GM21825 (cell line): Measurements from ENCODE around the gene VPS37C.
"Not testable (repeated sequence)": the region's sequence is repeated elsewhere in the genome, so short reads cannot be mapped to it uniquely, and the experiment has no call there.

Source experiments
- ATAC-seq: cut with Tn5 transposase; IDR thresholded peaks from one replicate; pipeline ENCODE4 v1.9.1; 2021; ENCODE audit warnings: mild to moderate bottlenecking, moderate library complexity; ENCODE audit not compliant: unreplicated experiment

The VPS37C gene

GRCh38 chr11:61102667-61103571, 58.3 kb downstream of the VPS37C start:
- no peak for ATAC-seq

DNA sequence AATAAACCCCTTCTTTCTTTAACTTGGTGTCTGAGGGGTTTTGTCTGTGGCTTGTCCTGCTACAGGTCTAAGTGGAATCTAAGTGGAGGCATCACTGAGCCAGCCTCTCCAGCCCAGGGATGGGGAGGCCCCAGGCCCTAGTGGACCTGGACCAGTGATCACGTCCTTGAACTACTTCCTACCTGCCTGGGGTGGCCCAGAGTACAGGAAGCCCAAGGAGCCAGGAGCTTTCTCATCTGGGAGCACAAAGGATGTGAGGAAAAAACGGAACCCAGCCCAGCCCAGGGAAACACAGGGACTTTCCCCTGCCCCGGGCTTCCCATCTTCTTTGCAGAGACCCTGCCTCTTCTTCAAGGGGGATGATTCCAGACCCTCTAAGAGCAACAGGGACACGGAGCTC, 62.4 kb downstream of the VPS37C start:
- no peak for ATAC-seq

DNA sequence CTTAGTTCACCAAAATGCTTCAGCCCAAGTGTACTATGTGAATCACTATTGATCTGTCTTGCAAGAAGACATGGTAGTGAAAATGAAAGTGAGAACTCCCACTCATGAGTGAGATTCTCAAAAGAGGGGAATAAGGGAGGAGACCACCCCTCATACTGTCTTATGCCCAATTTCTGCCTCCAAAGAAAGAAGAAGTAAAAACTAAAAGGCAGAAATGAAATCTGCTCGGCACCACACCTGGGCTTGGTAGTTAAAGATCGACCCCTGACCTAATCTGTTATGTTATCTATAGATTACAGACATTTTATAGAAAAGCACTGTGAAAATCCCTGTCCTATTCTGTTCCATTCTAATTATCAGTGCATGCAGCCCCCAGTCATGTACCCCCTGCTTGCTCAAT, 63.0 kb downstream of the VPS37C start:
- not testable (repeated sequence) for ATAC-seq

- ATAC-seq, result no peak
Measured at GRCh38 chr11:61095021-61095420, 66.2 kb downstream of the VPS37C start.

DNA sequence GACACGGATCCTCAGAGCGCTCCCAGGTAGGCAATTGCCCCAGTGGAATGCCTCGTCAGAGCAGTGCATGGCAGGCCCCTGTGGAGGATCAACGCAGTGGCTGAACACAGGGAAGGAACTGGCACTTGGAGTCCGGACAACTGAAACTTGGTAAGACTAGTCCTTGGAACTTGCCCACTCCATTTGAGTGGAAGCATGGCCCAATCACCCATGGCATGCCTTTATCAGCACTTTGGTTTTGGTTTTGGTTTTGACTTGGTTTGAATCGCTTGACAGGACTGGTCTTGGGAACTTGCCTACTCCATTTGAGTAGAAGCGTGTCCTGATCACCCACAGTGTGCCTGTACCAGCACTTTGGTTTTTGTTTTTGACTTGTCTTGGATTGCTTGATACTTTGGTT, 67.1 kb downstream of the VPS37C start:
- not testable (repeated sequence) for ATAC-seq

DNA sequence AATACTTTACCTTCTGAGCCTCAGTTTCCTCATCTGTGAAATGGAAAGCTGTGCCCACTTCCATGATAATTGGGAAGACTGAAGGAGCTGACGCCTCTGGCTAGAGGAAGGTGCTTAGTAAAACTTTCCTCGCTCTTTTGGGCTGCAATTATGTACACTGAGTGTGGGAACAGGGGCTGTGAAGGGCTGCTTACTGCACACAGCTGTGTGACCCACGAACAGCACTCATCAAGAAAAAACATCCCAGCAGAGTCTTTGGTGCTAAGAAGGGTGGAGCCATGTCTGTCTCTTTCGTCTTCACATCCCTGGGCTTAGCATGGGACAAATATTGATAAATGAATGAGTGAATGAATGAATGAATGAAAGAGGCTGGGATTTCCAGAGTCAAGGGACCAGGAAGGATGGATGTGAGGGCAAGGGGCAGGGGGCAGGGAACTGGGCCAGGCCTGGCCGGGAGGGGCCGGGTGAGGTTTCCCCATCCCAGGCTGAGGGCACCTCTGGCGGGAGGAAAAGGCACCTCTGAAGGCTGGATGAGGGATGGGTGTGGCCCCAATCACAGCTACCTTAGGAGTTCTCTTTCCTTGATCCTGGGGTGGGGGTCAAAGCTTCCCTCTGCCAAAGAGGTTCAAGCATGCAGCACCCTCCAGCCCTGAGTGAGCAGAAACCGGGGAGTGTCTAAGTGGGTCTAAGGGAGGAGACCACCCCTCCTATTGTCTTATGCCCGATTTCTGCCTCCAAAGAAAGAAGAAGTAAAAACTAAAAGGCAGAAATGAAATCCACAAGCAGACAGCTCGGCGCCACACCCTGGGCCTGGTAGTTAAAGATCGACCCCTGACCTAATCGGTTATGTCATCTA, 68.1 kb downstream of the VPS37C start:
- ATAC-seq, result no peak

DNA sequence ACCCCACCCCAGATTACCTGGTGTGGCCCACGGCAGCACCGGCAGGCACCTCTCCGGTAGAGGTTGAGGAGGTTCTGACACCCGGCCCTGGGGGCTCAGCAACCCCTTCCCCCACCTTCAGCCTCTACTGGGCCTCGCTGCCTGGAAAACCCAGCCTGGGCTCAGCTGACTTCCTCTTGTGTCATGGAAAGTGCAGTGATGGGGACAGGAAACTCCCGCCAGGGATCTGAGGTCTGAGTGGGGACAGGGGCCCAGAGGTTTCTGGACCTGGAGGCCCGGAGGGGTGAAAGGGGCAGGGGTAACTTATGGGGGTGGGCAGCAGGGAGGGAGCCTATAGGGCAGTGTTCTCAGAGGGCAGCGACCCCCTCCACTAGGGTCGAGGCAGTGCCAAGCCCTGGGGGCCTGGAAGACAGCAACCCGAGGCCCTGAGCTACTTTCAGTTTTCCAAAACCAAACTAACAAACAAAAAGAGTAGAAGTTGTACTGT, 68.9 kb downstream of the VPS37C start:
- no peak for ATAC-seq

DNA sequence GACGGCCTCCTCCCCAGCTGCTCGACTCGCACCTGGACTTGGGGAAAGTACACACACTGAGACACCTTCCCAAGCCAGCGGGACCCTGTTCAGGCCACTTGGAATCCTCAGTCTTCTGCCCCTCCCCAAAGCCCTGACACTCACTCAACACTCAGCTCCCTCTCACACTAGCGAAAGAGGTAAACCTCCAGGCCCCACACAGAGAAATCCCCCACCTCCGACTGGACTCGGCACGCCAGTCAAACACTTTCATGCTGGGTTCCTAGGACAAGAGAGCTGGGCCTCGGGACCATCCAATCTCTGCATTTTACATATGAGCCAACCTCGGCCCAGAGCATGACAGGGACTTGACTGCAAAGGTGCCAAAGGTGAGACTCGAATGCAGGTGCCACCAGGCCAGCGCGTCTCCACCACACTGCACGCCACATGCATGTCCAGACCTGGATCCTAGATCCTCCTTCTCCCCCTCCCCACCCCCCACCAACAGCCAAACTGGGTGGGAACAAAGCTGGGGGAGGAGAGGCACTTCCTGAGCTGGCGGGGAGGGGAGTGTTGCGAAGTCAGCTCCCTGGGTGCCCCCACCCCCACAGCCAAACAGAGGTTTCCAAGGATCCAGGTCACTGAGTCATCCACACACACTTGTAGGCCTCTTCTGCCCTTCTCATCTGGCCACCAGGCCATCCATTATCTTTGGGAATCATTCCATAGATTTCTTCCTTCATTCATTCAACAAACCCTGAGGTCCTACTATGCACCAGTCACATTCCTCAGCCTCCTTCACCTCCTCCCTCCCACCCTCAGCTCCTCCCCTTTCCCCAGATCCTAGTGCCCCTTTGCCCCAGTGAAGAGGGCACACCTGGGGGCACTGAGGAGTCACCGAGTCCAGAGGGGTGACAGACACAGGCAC, 69.6 kb downstream of the VPS37C start:
- no peak for ATAC-seq

DNA sequence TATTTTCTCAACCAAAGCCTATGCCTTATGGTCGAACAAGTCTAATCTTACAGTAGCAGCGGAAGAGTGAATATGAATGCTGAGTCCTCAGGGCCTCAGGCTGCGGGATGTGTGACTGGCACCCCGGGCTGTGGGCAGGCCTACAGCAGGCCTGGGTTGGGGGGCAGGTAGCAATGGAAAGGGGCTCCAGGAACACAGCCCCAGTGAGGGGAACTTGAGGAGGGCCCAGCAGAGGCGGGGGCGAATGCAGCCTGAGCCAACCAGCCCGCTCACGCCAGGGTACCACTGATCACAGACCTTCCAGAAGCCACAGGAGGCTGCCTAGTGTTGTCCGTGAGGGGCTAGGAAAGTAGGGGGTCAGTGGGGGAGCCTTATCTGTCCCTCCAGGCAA, 70.2 kb downstream of the VPS37C start:
- no peak for ATAC-seq

DNA sequence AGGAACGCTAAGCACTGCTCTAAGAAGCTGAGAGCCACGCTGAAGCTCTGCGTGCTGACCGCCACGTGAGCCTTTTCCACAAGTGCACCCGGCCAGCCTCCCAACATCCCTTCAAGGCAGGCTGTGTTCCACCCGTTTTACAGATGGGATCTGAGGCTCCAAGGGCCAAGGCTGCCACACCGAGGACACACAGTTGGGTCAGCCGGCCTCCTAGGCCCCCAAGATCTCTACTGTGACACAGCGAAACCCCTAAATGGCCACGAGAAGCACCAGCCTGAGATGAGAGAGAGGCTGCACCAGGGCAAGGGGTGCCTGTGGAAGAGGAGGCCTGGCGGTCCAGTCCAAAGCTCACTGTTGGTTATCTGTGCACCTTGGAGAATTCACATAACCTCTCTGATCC, 70.7 kb downstream of the VPS37C start:
- no peak for ATAC-seq

DNA sequence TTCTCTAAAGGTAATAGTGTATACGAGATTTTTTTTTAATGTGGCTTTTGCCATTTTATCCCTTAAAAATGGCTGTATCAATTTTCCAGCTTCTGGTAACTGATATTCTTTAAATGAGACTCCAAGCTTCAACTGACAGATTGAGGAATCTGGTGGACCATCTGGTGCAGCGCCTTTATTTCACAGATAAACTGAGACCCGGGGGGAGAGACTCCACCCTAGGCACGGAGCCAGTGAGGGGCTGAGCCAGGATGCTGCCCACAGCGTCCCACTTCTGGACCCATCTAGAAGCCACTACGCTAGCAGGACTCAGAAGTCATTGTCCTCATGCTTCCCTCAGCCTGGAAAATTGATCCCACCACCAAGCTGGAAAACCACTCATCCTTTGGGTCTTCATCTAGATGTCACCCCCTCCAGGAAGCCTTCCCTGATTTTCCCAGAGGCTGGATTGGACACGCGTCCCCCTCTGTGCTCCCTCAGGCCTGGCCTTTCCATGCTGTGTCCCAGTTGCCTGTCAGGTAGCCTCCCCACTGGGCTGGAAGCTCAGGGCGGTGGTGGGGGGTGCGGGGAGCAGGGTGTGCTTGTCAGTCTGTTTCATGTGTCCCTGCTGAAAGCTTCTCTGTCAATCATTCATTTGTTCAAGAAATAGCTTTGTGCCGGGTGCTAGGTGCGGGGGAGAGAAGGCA, 71.3 kb downstream of the VPS37C start:
- no peak for ATAC-seq

GRCh38 chr11:61087426-61088119, 73.7 kb downstream of the VPS37C start:
- no peak for ATAC-seq

DNA sequence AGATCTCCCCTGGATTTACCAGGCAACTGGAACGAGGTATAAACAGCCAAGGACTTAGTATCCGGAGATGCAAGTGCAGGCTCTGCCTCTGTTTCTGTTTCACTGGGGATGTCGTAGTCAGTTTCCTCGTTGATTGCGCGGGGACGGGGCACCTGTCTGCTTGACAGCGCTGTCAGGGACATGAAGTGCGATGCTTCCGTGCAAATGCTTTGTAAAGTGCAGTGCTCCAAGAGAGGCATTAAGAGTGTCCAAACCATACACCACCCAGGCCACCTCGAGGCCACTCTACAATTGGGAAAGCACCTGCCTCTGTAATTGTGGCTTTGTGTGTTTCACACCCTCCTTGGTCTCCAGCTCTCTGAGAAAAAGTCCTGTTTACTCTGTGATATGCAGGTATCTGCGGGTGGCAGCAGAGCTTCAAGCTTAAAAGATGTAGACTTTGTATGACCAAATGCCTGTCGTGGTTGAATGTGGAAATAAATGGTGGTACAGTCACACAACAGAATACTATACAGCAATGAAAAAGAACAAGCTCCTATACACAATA, 77.6 kb downstream of the VPS37C start:
- no peak for ATAC-seq

GRCh38 chr11:61082931-61083531, 78.2 kb downstream of the VPS37C start:
- ATAC-seq, result no peak

DNA sequence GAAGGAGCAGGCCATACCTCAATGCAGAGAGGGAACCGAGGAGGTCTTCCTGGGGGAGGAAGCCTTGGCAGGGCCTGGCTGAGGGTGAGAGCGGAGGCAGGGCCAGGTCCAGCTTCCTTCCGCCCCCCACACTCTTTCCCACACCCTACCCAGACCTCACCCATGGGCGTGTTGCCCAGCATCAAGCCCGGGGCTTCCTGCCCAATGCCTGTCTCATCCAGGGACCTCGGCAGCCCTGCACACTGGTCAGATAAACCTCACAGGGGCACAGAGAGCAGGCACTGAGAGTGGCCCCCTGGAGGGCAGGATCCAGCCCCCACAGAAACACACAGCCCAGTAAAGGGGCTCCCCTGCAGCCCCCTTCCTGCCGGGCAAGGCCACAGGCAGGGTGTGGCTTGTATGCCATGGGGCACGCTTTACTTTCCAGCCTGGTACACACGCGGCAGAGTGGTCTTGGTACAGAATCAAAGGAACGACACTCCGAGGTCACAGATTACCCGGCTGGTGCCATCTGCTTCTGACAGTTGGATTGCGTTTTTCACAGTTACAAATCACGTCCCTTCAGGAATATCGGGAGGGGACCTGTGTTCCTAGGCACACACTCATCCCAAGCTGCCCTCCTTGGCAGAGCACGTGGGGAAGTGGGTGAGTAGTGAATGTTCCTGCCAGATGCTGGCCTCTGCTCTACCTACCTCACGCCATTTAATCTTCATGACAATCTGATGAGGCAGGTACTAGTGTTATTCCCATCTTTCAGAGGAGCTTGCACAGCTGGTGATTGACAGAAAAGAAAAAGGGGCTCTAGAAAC, 79.0 kb downstream of the VPS37C start:
- no peak for ATAC-seq

- ATAC-seq, result no peak
Measured at GRCh38 chr11:61080986-61081590, 80.1 kb downstream of the VPS37C start.

DNA sequence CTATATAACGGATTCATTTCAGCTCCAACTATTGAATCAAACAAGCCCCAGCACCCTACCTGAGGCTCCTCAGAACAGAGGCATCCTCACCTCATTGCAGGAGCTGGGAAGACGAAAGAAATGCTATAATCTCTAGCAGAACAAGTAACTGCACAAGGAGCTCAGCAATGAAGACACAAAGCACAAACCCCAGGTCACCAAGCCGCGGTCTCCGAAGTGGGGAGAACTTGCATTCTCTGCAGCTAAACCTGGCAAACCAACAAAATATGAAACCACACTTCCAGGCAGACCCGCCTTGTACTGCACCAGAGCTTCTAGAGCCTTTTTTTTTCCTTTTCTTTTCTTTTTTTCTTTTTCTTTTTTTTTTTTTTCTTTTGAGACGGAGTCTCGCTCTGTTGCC, 80.7 kb downstream of the VPS37C start:
- no peak for ATAC-seq
